Middle frontal gyrus (tissue), 1 donor: ENCODE measurements around the gene ABLIM1.
A peak's percentile ranks its signal among the peaks of the same experiment; 100 is the strongest.

Experiments used
- DNase-seq: peaks from one replicate; pipeline ENCODE4 v3.0.0-alpha.2; 2015; ENCODE audit warnings: low spot score; ENCODE audit errors: extremely low spot score

The ABLIM1 gene

GRCh38 chr10:114394531-114394930 lies 263.5 kb downstream of the ABLIM1 start:
- no peak for DNase-seq

GRCh38 chr10:114393886-114394285 lies 264.2 kb downstream of the ABLIM1 start:
- no peak for DNase-seq

- peak; percentile 8 for DNase-seq
Measured at GRCh38 chr10:114393482-114393881, 264.6 kb downstream of the ABLIM1 start.

GRCh38 chr10:114392112-114392835 lies 265.8 kb downstream of the ABLIM1 start:
- DNase-seq = no peak

- DNase-seq = no peak
Measured at GRCh38 chr10:114391599-114391998, 266.5 kb downstream of the ABLIM1 start.

GRCh38 chr10:114389426-114389825 lies 268.6 kb downstream of the ABLIM1 start:
- DNase-seq = no peak

GRCh38 chr10:114388275-114388674 lies 269.8 kb downstream of the ABLIM1 start:
- DNase-seq = no peak

- no peak for DNase-seq
Measured at GRCh38 chr10:114387784-114388183, 270.3 kb downstream of the ABLIM1 start.

GRCh38 chr10:114386452-114386851 lies 271.6 kb downstream of the ABLIM1 start:
- no peak for DNase-seq

GRCh38 chr10:114385557-114385956 lies 272.5 kb downstream of the ABLIM1 start:
- no peak for DNase-seq

GRCh38 chr10:114384601-114385000 lies 273.5 kb downstream of the ABLIM1 start:
- DNase-seq = no peak

GRCh38 chr10:114384181-114384580 lies 273.9 kb downstream of the ABLIM1 start:
- DNase-seq = no peak
